H1 (cell line): ENCODE results near the gene ASRGL1. TPM values are rescaled to one million over a fixed set of nuclear protein-coding genes. Genes with fewer than 3 reads are reported as not detected.

Experiments used
- KDM4A ChIP-seq: IDR thresholded peaks from one replicate; pipeline ENCODE4 v1.7.1; 2012; ENCODE audit warnings: low read depth, mild to moderate bottlenecking, moderate library complexity, low read length, inconsistent platforms; ENCODE audit not compliant: severe bottlenecking
- RXRA ChIP-seq: IDR thresholded peaks from 2 replicates; pipeline ENCODE4 v1.6.1; 2011; ENCODE audit warnings: low read depth, mild to moderate bottlenecking, low read length, moderate library complexity; ENCODE audit not compliant: insufficient read depth
- USF2 ChIP-seq: IDR thresholded peaks from 2 replicates; pipeline ENCODE4 v1.6.1; 2011; ENCODE audit warnings: low read length, improper control_type of control experiment
- polyA plus RNA-seq, 7 experiments: library from polyadenylated mRNA; depleted of rRNA in 3 of 7; stranded (reverse) in 5 of 7; unstranded in 2 of 7; fragments of >200 nt in 5 of 7; fragments of 200-250 nt in 2 of 7; gene quantifications; 1 replicate in 5 of 7; 2 replicates in 1 of 7; 4 replicates in 1 of 7; pipeline versions ENCODE4 v1.2.1 to v1.2.3, GENCODE V29; 2011 to 2013; ENCODE audit warnings: missing spikeins in 2 of 7, mixed read lengths in 2 of 7
- total RNA-seq: library from RNA; stranded (reverse); fragmentation: NEBNext Ultra II Directional; extraction: Animal tissue kit (Norgen Biotek cat#: 25700); gene quantifications from 2 replicates; pipeline ENCODE4 v1.2.1, GENCODE V29; 2021

Gene ASRGL1
- total and polyA plus RNA-seq, 2 of the 8 experiments (the other 6 are each of a cell fraction or from before 2014, with no cell fraction given) = 19.9 to 23.5 TPM

DNA sequence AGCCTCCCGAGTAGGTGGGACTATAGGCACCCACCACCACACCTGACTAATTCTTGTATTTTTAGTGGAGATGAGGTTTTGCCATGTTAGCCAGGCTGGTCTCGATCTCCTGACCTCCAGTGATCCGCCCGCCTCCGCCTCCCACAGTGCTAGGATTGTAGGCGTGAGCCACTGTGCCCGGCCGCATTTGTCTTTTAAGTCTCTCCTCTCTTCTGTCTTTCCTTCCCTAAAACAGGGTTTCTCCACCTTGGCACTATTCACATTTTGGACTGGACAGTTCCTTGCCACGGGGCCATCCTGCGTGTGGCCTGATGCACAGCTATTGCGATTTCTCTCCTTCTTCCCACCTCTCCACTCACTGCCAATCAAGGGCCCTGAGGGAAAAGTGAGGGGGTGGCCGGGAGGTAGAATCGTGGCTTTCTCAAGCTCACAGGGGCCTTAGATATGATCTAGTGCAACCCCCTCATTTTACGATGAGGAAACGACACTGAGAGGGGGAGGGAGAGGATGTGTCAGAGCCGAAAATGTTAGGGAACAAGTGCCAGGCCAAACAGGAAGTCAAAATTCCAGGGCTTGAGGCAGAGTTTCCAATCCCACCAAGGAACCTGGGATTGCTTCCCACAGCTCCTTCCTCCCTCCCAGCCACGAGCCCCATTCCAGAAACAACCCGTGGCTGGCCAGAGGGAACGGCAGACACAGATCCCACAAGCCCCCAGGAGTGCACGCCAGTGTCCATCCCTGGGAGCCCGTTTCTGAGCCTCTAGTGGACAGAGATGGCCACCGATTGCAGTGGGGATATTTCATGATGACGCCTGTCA, 102.7 kb downstream of the ASRGL1 start (continued):
- no peak for TF ChIP-seq RXRA
- no peak for TF ChIP-seq KDM4A
- TF ChIP-seq USF2 = no peak

Other genes starting within 250 kb of the ASRGL1 start
- 132 TPM in 2 replicates for gene INCENP, start 213.4 kb upstream of the ASRGL1 start, total RNA-seq
- gene INCENP, start 213.4 kb upstream of the ASRGL1 start, polyA plus RNA-seq (2011; rRNA removed) = 25.4 and 47.9 TPM in 2 replicates
- gene SCGB1D1, start 147.2 kb upstream of the ASRGL1 start, total RNA-seq = not detected in 2 replicates
- not detected in 2 replicates for gene SCGB1D1, start 147.2 kb upstream of the ASRGL1 start, polyA plus RNA-seq (2011; rRNA removed)
- gene SCGB2A1, start 128.8 kb upstream of the ASRGL1 start, total RNA-seq = not detected in 2 replicates
- gene SCGB2A1, start 128.8 kb upstream of the ASRGL1 start, polyA plus RNA-seq (2011; rRNA removed) = not detected in 2 replicates
- not detected in 2 replicates for gene SCGB1D2, start 95.2 kb upstream of the ASRGL1 start, total RNA-seq
- not detected in 2 replicates for gene SCGB1D2, start 95.2 kb upstream of the ASRGL1 start, polyA plus RNA-seq (2011; rRNA removed)
- not detected in 2 replicates for gene SCGB2A2, start 67.3 kb upstream of the ASRGL1 start, total RNA-seq
- gene SCGB2A2, start 67.3 kb upstream of the ASRGL1 start, polyA plus RNA-seq (2011; rRNA removed) = not detected in 2 replicates
- not detected in 2 replicates for gene SCGB1D4, start 38.4 kb upstream of the ASRGL1 start, total RNA-seq
- gene SCGB1D4, start 38.4 kb upstream of the ASRGL1 start, polyA plus RNA-seq (2011; rRNA removed) = not detected in 2 replicates
- not detected in 2 replicates for gene SCGB1A1, start 81.6 kb downstream of the ASRGL1 start, total RNA-seq
- not detected in 2 replicates for gene SCGB1A1, start 81.6 kb downstream of the ASRGL1 start, polyA plus RNA-seq (2011; rRNA removed)
- 5.8 and 6.7 TPM in 2 replicates for gene AHNAK, start 209.4 kb downstream of the ASRGL1 start, total RNA-seq
- 2.0 and 2.5 TPM in 2 replicates for gene AHNAK, start 209.4 kb downstream of the ASRGL1 start, polyA plus RNA-seq (2011; rRNA removed)
- gene EEF1G, start 236.4 kb downstream of the ASRGL1 start, total RNA-seq = 1,622 and 1,627 TPM in 2 replicates
- 1,996 and 2,000 TPM in 2 replicates for gene EEF1G, start 236.4 kb downstream of the ASRGL1 start, polyA plus RNA-seq (2011; rRNA removed)